BJ (cell line): ENCODE results near the gene GBGT1. TPM values are rescaled to one million over a fixed set of nuclear protein-coding genes. Genes with fewer than 3 reads are reported as not detected.

Source experiments
- CTCF ChIA-PET: fragments of 350-600 bp; formaldehyde crosslinking; extraction: SDS; loops from one replicate; lab custom pipeline; 2021; ENCODE audit warnings: antibody characterized with exemption, inconsistent platforms; lab: Yijun Ruan, JAX
- POLR2A ChIA-PET: fragments of 300-600 bp; sonication (Branson Sonifier 250); formaldehyde crosslinking; extraction: SDS; loops from one replicate; lab custom pipeline; 2021; ENCODE audit warnings: antibody characterized with exemption; lab: Charles Lee
- DNase-seq: peaks from one replicate; pipeline ENCODE4 v3.0.0-alpha.2; 2011; ENCODE audit warnings: low read depth
- H3K27me3 ChIP-seq: 2 replicates; pipeline ENCODE4 v1.6.0; 2011; ENCODE audit warnings: low read length; ENCODE audit not compliant: control insufficient read depth, insufficient read depth
- H3K36me3 ChIP-seq: 2 replicates; pipeline ENCODE4 v1.5.1; 2011; ENCODE audit warnings: low read length; ENCODE audit not compliant: control insufficient read depth, insufficient read depth
- H3K4me3 ChIP-seq: 2 replicates; pipeline ENCODE4 v1.5.1; 2011; ENCODE audit warnings: low read depth, mild to moderate bottlenecking, control low read depth, low read length
- polyA plus RNA-seq: library from polyadenylated mRNA; depleted of rRNA; stranded (reverse); fragments of >200 nt; gene quantifications from 2 replicates; pipeline ENCODE4 v1.2.3, GENCODE V29; 2011
- TF ChIP-seq, protein P1 (sequence below): IDR thresholded peaks from 2 replicates; pipeline ENCODE4 v1.5.1; 2011; ENCODE audit warnings: low read depth, mild to moderate bottlenecking, control low read depth, inconsistent platforms, low read length, moderate library complexity; ENCODE audit not compliant: insufficient read depth

Gene GBGT1
- polyA plus RNA-seq, 1 experiment: 10.3 TPM

DNA sequence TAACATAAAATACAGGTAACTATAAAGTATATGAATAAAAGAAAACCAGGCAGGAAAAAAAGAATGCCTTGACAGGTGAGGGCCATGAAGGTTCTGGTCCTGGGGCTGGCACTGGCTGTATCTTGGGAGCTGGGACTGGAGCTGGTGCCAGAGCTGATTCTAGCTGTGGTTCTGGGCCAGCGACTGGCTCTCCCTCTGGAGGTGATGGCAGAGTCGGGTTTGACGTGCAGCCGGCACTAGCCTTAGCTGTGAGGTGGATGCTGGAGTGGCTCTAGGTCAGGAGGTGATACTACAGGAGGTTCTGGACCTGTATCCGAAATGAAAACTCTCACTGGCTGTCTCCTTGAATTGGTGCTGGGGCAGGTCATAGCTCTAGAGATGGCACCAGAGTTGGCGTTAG, 23.0 kb upstream of the GBGT1 start:
- TF ChIP-seq, protein P1, sequence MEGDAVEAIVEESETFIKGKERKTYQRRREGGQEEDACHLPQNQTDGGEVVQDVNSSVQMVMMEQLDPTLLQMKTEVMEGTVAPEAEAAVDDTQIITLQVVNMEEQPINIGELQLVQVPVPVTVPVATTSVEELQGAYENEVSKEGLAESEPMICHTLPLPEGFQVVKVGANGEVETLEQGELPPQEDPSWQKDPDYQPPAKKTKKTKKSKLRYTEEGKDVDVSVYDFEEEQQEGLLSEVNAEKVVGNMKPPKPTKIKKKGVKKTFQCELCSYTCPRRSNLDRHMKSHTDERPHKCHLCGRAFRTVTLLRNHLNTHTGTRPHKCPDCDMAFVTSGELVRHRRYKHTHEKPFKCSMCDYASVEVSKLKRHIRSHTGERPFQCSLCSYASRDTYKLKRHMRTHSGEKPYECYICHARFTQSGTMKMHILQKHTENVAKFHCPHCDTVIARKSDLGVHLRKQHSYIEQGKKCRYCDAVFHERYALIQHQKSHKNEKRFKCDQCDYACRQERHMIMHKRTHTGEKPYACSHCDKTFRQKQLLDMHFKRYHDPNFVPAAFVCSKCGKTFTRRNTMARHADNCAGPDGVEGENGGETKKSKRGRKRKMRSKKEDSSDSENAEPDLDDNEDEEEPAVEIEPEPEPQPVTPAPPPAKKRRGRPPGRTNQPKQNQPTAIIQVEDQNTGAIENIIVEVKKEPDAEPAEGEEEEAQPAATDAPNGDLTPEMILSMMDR: no peak
- no peak for DNase-seq
- ChIA-PET POLR2A (no interaction called here), CTCF (interaction anchor here (0.6 to 4.9 kb wide), 30 partner anchors 8 to 528 kb away, joined by 3 to 38 read pairs (median 4); partner anchors contain the start of gene SLC2A6)
- no peak overlapping the region for H3K4me3 ChIP-seq
- no peaks in the 10 kb centered on the region for H3K36me3 ChIP-seq
- H3K27me3 ChIP-seq: peaks cover 19% of the 10 kb centered on the region

DNA sequence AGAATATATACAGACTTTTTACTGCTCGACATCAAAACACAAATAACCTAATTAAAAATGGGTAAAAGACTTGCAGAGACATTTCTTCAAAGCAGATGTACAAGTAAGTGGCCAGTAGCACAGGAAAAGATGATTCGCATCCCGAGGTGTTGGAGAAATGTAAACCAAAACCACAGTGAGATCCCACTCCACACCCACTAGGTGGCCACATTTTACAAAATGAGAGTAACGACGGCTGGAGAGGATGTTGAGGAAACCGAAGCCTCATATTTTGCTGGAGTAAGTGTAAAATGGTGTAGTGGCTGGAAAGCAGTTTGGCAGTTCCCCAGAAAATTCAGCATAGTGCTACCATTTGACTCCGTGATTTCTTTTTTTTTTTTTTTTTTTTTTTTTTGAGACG, 21.3 kb upstream of the GBGT1 start:
- TF ChIP-seq, protein P1: peak; percentile 58

DNA sequence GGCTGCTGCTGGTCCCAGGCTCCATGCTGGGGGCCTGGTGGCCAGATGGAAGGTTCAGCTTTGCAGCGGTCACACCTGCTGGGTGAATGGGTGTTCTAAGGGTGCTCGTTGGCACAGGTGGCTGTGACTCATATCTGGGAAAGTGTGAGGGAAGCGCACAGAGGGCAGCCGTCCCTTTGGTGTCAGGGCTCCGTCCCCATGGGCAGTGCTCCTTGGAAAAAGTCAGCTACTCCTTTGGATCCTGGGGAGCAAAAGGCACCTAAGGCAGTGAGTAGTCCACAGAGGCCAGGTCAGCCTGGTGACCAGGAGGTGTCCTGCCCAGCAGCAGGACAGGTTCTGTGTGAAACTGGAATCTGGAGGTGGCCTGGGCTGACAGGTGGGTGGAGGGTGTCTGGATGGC, 18.4 kb upstream of the GBGT1 start:
- POLR2A ChIA-PET: no interaction called here
- CTCF ChIA-PET: interaction anchor here (1.1 to 3.5 kb wide), 4 partner anchors 20 to 304 kb away, joined by 3 to 20 read pairs (median 8); no protein-coding TSS in a partner anchor
- no peaks in the 10 kb centered on the region for H3K36me3 ChIP-seq
- TF ChIP-seq, protein P1: no peak
- no peak overlapping the region for H3K4me3 ChIP-seq
- no peak for DNase-seq
- peaks cover 16% of the 10 kb centered on the region for H3K27me3 ChIP-seq

More for the DNA sequence above, 21.3 kb upstream of the GBGT1 start:
- DNase-seq: peak; percentile 13
- no peak overlapping the region for H3K4me3 ChIP-seq
- no peaks in the 10 kb centered on the region for H3K36me3 ChIP-seq
- ChIA-PET CTCF (interaction anchor here (0.6 to 3.0 kb wide), 10 partner anchors 11 to 359 kb away, joined by 3 to 38 read pairs (median 8); no protein-coding TSS in a partner anchor), POLR2A (no interaction called here)
- H3K27me3 ChIP-seq: peaks cover 19% of the 10 kb centered on the region

DNA sequence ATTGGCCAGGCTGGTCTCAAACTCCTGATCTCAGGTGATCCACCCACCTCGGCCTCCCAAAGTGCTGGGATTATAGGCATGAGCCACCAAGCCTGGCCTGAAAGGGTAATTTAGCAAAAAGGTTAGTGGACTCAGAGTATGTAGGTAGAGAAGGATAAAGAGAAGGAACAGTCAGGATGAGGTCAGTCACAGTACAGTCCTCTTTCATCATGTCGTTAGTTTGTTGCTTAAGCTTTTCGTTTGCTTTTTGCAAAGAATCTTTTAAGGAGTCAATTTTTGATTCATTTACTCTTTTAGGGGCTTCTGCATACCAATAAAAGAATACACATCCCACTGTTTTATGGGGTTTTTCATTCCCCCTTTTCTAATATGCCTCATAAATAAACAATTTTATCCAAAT, 17.8 kb upstream of the GBGT1 start:
- Histone ChIP-seq H3K4me3 (no peak overlapping the region), H3K27me3 (peaks cover 11% of the 10 kb centered on the region), H3K36me3 (no peaks in the 10 kb centered on the region)
- ChIA-PET CTCF (interaction anchor here (1.1 to 4.8 kb wide), 10 partner anchors 6 to 305 kb away, joined by 3 to 35 read pairs (median 6); no protein-coding TSS in a partner anchor), POLR2A (no interaction called here)
- no peak for DNase-seq
- TF ChIP-seq, protein P1: no peak

DNA sequence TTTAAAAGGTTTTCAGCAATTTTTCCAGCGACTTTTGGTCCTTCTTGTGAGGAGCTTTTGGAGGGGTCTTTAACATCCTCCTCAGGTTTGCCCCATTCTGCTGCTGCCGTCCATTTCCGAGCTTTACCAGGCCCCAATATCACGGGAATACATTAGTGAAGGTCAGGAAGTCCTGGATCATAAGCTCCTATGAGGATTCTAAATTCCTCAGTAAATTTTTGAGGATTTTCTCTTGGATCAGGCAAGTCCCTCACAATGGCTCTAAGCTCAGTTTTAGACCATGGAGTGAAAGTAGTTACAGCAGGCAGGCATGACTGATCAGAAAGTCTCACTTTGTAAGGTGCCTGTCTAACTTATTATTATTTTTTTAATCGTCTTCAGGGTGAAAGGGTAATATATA, 17.2 kb upstream of the GBGT1 start:
- H3K27me3 ChIP-seq: peaks cover 11% of the 10 kb centered on the region
- ChIA-PET POLR2A (no interaction called here), CTCF (interaction anchor here (0.6 to 4.8 kb wide), 14 partner anchors 7 to 305 kb away, joined by 3 to 35 read pairs (median 5); no protein-coding TSS in a partner anchor)
- no peaks in the 10 kb centered on the region for H3K36me3 ChIP-seq
- H3K4me3 ChIP-seq: no peak overlapping the region
- TF ChIP-seq, protein P1: no peak
- DNase-seq: no peak
